DND-41 (cell line): ENCODE measurements around the gene LIN7B.
A peak's percentile ranks its signal among the peaks of the same experiment; 100 is the strongest.

Experiments
- ATAC-seq: fragments of 200-7000 bp; cut with Tn5 transposase; 3 replicates; pipeline ENCODE4 v1.9.1; 2021; ENCODE audit warnings: low read depth; ENCODE audit not compliant: insufficient read depth
- DNase-seq: peaks from one replicate; pipeline ENCODE4 v3.0.0-alpha.2; 2020
- H2AFZ ChIP-seq: 2 replicates; pipeline ENCODE4 v1.6.0; 2012; ENCODE audit warnings: low read depth, low read length
- H3K27ac ChIP-seq: 2 replicates; pipeline ENCODE4 v1.5.1; 2012; ENCODE audit warnings: low read length, inconsistent platforms
- H3K27me3 ChIP-seq: fragments of 200-600 bp; sonication (generic); 2 replicates; pipeline ENCODE4 v1.6.0; 2012; ENCODE audit warnings: low read length, mild to moderate bottlenecking, inconsistent platforms; ENCODE audit not compliant: insufficient read depth, poor library complexity
- H3K36me3 ChIP-seq: 2 replicates; pipeline ENCODE4 v1.5.1; 2012; ENCODE audit warnings: low read length, inconsistent platforms; ENCODE audit not compliant: insufficient read depth
- H3K4me1 ChIP-seq: 2 replicates; pipeline ENCODE4 v1.5.1; 2012; ENCODE audit warnings: mild to moderate bottlenecking, low read length; ENCODE audit not compliant: insufficient read depth
- H3K4me2 ChIP-seq: 2 replicates; pipeline ENCODE4 v1.6.0; 2012; ENCODE audit warnings: mild to moderate bottlenecking, moderate library complexity, low read length, inconsistent platforms; ENCODE audit not compliant: insufficient read depth
- H3K4me3 ChIP-seq, 2 experiments: fragments of 200-600 bp in 1 of 2; shearing (Covaris generic) in 1 of 2; 2 replicates each; pipeline ENCODE4 v1.5.1; 2012 to 2016; ENCODE audit warnings: inconsistent platforms in 2 of 2, low read length in 2 of 2, mild to moderate bottlenecking in 2 of 2, low read depth in 1 of 2, moderate library complexity in 1 of 2
- H3K79me2 ChIP-seq: 2 replicates; pipeline ENCODE4 v1.6.0; 2012; ENCODE audit warnings: low read length, inconsistent platforms; ENCODE audit not compliant: insufficient read depth
- H3K9ac ChIP-seq: 2 replicates; pipeline ENCODE4 v1.6.0; 2012; ENCODE audit warnings: low read depth, mild to moderate bottlenecking, inconsistent platforms, low read length, moderate library complexity
- H3K9me3 ChIP-seq: 2 replicates; pipeline ENCODE4 v1.5.1; 2012; ENCODE audit warnings: low read length, moderate library complexity, mild to moderate bottlenecking, inconsistent platforms; ENCODE audit not compliant: insufficient read depth, severe bottlenecking
- H4K20me1 ChIP-seq: 2 replicates; pipeline ENCODE4 v1.6.0; 2012; ENCODE audit warnings: low read length; ENCODE audit not compliant: insufficient read depth
- EZH2 ChIP-seq: IDR thresholded peaks from 3 replicates; pipeline ENCODE4 v1.6.1; 2012; ENCODE audit warnings: borderline replicate concordance, low read depth, mild to moderate bottlenecking, moderate library complexity, low read length, inconsistent platforms; ENCODE audit not compliant: severe bottlenecking
- TF ChIP-seq, protein P1 (sequence below): IDR thresholded peaks from 2 replicates; pipeline ENCODE4 v1.5.1; 2012; ENCODE audit warnings: borderline replicate concordance, low read length, moderate library complexity, mild to moderate bottlenecking; ENCODE audit not compliant: poor library complexity, severe bottlenecking; ENCODE audit errors: extremely low read depth

Gene LIN7B

DNA sequence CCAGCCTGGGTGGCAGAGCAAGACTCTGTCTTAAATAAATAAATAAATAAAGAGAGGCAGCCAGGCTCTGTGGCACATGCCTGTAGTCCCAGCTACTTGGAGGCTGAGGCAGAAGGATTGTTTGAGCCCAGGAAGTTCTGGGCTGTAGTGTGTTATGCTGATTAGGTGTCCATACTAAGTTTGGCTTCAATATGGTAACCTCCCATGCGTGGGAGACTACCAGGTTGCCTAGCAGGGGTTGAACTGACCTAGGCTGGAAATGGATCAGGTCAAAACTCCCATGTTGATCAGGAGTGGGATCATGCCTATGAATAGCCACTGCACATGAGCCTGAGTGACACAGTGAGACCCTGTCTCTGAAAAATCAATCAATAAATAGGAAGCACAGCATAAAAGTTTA is 32.9 kb upstream of the LIN7B start:
- ATAC-seq, result no peak
- Histone ChIP-seq H3K27ac (no peak overlapping the region), H3K36me3 (peaks cover 4% of the 10 kb centered on the region), H3K27me3 (no peaks in the 10 kb centered on the region), H3K4me3 (no peak overlapping the region), H3K9ac (no peak overlapping the region), H2AFZ (0 out of 2 replicates have a peak overlapping the region, but pooled peaks have one; percentile 31), H3K79me2 (peaks cover 14% of the 10 kb centered on the region), H3K4me2 (no peak overlapping the region), H3K9me3 (no peaks in the 10 kb centered on the region), H3K4me1 (peaks cover 11% of the 10 kb centered on the region), H4K20me1 (peaks cover 7% of the 10 kb centered on the region)
- no peak for TF ChIP-seq EZH2
- TF ChIP-seq, protein P1, sequence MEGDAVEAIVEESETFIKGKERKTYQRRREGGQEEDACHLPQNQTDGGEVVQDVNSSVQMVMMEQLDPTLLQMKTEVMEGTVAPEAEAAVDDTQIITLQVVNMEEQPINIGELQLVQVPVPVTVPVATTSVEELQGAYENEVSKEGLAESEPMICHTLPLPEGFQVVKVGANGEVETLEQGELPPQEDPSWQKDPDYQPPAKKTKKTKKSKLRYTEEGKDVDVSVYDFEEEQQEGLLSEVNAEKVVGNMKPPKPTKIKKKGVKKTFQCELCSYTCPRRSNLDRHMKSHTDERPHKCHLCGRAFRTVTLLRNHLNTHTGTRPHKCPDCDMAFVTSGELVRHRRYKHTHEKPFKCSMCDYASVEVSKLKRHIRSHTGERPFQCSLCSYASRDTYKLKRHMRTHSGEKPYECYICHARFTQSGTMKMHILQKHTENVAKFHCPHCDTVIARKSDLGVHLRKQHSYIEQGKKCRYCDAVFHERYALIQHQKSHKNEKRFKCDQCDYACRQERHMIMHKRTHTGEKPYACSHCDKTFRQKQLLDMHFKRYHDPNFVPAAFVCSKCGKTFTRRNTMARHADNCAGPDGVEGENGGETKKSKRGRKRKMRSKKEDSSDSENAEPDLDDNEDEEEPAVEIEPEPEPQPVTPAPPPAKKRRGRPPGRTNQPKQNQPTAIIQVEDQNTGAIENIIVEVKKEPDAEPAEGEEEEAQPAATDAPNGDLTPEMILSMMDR, result no peak
- no peak for DNase-seq

DNA sequence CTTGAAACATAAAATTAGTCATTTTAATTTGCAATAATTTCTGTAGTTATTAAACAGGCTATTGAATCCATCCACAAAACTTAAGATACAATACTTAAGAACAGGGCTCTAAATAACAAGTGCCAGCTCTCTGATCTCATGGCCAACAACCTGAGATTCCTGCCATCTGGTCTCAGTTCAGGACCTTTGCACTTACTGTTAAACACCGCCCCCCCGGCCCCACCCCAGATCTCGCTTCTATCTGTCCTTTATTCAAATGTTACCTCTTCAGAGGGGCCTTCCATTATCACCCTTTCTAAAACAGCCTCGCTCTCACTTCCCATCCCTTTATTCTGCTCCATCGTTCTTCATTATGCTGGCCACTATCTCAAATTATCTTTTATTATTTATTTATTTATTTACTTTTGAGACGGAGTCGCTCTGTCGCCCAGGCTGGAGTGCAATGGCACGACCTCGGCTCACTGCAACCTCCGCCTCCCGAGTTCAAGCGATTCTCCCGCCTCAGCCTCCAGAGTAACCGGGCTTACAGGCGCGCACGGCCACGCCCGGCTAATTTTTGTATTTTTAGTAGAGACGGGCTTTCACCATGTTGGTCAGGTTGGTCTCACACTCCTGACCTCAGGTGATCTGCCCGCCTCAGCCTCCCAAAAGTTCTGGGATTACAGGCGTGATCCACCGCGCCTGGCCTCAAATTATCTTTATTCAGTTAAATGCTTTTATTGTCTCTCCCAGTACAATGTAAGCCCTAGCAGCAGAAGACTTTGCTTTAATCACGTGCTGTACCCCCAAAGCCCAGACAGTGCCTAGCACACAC is 29.8 kb upstream of the LIN7B start:
- peak overlapping the region; percentile 71 for H2AFZ ChIP-seq

DNA sequence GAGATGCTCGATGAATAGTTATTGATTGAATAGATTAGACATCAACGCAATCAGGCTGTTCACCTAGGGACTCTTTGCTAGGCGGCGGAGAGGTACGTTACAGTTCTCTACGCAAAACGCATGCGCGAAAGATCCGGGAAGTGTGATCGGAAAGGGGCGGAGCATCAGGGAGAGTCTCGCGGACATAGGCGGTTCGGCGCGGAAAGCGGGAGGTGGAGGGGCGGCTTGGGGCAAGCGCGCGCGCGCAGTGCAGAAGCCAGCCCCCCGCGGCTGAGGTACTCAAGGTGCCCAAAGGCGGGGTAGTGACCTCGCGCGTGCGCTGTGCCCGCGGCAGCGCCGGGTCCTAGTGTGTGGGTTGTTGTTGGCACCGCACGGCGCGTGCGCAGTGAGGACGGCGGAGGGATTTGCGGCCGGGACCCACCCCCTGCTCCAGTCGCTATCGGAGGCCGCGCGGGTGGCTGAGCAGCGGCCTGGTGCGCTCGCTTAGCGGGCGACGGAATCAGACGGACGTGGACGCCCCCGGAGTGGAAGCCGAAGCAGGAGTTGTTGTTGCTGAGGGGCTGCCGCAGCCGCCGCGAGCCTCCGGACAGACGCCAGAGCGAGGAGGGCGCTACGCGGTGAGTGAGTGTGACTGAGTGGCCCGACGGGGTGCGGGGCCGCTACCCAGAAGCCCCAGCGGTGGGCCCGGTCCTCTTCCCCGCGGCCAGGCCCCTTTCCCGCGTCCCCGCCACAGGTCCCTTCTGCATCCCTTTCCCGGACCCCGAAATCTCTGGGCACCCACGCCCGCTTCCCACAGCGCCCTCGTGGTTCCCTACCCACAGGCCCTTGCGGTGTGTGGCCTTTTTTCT is 28.9 kb upstream of the LIN7B start, which contains the start of gene SNRNP70:
Gene SNRNP70, plus strand, starts transcription at position 432 of the 848 bp plus-strand sequence. CDS start 964 bp downstream, outside the sequence.
- peak within 1 kb of the TSS; percentile 82 for H3K9ac ChIP-seq
- H3K36me3 ChIP-seq, result peaks cover 40% of the 10 kb centered on the region
- peak within 1 kb of the TSS; percentile 73 for H2AFZ ChIP-seq
- H3K79me2 ChIP-seq, result peaks cover 51% of the 10 kb centered on the region
- H3K27ac ChIP-seq, result peak within 1 kb of the TSS; percentile 78
- H4K20me1 ChIP-seq, result peaks cover 41% of the 10 kb centered on the region
- TF ChIP-seq, protein P1, result no peak
- TF ChIP-seq EZH2, result no peak
- H3K4me2 ChIP-seq, result peak within 1 kb of the TSS; percentile 96
- peak; percentile 100 for DNase-seq
- peak; percentile 91 for ATAC-seq
- peak within 1 kb of the TSS; percentile 53 to 76 for H3K4me3 ChIP-seq
- no peaks in the 10 kb centered on the region for H3K9me3 ChIP-seq
- H3K27me3 ChIP-seq, result no peaks in the 10 kb centered on the region
- H3K4me1 ChIP-seq, result peaks cover 36% of the 10 kb centered on the region

More for the DNA sequence above, 29.8 kb upstream of the LIN7B start:
- peaks cover 44% of the 10 kb centered on the region for H3K79me2 ChIP-seq
- peaks cover 36% of the 10 kb centered on the region for H3K4me1 ChIP-seq
- H3K36me3 ChIP-seq, result peaks cover 32% of the 10 kb centered on the region
- H3K27me3 ChIP-seq, result no peaks in the 10 kb centered on the region
- peak overlapping the region; percentile 66 for H3K4me2 ChIP-seq
- TF ChIP-seq, protein P1, result no peak
- no peak for TF ChIP-seq EZH2
- ATAC-seq, result no peak
- no peaks in the 10 kb centered on the region for H3K9me3 ChIP-seq
- H3K9ac ChIP-seq, result peak overlapping the region; percentile 82
- DNase-seq, result no peak
- H4K20me1 ChIP-seq, result peaks cover 35% of the 10 kb centered on the region
- H3K27ac ChIP-seq, result peak overlapping the region; percentile 78
- peak overlapping the region; percentile 1 to 76; a peak in 3 of 4 replicates for H3K4me3 ChIP-seq
